Tibial nerve (tissue), 4 donors: ENCODE results near the gene TNFRSF12A. TPM values are rescaled to one million over a fixed set of nuclear protein-coding genes. Genes with fewer than 3 reads are reported as not detected.

Experiments
- DNase-seq, 2 donors: peaks; one replicate each; pipeline ENCODE4 v3.0.0-alpha.2; 2019; ENCODE audit warnings: low spot score in 2 of 2
- H3K27ac ChIP-seq, 4 donors: fragments of 200-600 bp; sonication (generic) in 3 of 4; one replicate each; pipeline ENCODE4 v1.5.1; 2017 to 2019; ENCODE audit warnings: mild to moderate bottlenecking in 1 of 4
- H3K27me3 ChIP-seq, 2 donors: fragments of 200-600 bp; sonication (generic) in 1 of 2; one replicate each; pipeline versions ENCODE4 v1.5.1 to v1.6.0; 2017 to 2019
- H3K36me3 ChIP-seq, 3 donors: fragments of 200-600 bp; sonication (generic); one replicate each; pipeline ENCODE4 v1.5.1; 2018 to 2019
- H3K4me1 ChIP-seq, 4 donors: fragments of 200-600 bp; sonication (generic) in 3 of 4; one replicate each; pipeline ENCODE4 v1.5.1; 2017 to 2019
- H3K4me3 ChIP-seq, 4 donors: fragments of 200-600 bp; sonication (generic) in 3 of 4; one replicate each; pipeline ENCODE4 v1.5.1; 2017 to 2019; ENCODE audit warnings: mild to moderate bottlenecking in 1 of 4, moderate library complexity in 1 of 4
- H3K9me3 ChIP-seq, 4 donors: fragments of 200-600 bp; sonication (generic) in 3 of 4; one replicate each; pipeline ENCODE4 v1.5.1; 2017 to 2019
- EP300 ChIP-seq, 2 donors: sonication (generic); formaldehyde crosslinking; IDR thresholded peaks; one replicate each; pipeline ENCODE4 v1.6.1; 2017; ENCODE audit warnings: antibody characterized with exemption in 2 of 2, mild to moderate bottlenecking in 1 of 2
- POLR2A ChIP-seq, 2 donors: fragments of 450-650 bp; IDR thresholded peaks; one replicate each; pipeline ENCODE4 v1.6.1; 2017; ENCODE audit warnings: antibody characterized with exemption in 2 of 2, mild to moderate bottlenecking in 2 of 2, moderate library complexity in 2 of 2
- WGBS, 2 donors: methylation state at CpG; one replicate each; pipeline ENCODE4 v1.1.5; 2018; 5-methylcytosine and 5-hydroxymethylcytosine counted together
- total RNA-seq, 4 donors: library from RNA; depleted of rRNA; stranded (reverse); fragments of >200 nt; gene quantifications; one replicate each; pipeline ENCODE4 v1.1.0, GENCODE V29; 2016
- TF ChIP-seq, protein P1 (sequence below), 5 experiments: fragments of 200-600 bp in 3 of 5; fragments of 450-650 bp in 2 of 5; sonication (generic) in 3 of 5; IDR thresholded peaks; one replicate each; pipeline ENCODE4 v1.5.1; 2016 to 2019; ENCODE audit warnings: antibody characterized with exemption in 5 of 5, mild to moderate bottlenecking in 3 of 5, moderate library complexity in 2 of 5

Gene TNFRSF12A
- total RNA-seq, 4 donors from 2014 or later, result 2.4 to 47.4 (median 11.5) TPM

DNA sequence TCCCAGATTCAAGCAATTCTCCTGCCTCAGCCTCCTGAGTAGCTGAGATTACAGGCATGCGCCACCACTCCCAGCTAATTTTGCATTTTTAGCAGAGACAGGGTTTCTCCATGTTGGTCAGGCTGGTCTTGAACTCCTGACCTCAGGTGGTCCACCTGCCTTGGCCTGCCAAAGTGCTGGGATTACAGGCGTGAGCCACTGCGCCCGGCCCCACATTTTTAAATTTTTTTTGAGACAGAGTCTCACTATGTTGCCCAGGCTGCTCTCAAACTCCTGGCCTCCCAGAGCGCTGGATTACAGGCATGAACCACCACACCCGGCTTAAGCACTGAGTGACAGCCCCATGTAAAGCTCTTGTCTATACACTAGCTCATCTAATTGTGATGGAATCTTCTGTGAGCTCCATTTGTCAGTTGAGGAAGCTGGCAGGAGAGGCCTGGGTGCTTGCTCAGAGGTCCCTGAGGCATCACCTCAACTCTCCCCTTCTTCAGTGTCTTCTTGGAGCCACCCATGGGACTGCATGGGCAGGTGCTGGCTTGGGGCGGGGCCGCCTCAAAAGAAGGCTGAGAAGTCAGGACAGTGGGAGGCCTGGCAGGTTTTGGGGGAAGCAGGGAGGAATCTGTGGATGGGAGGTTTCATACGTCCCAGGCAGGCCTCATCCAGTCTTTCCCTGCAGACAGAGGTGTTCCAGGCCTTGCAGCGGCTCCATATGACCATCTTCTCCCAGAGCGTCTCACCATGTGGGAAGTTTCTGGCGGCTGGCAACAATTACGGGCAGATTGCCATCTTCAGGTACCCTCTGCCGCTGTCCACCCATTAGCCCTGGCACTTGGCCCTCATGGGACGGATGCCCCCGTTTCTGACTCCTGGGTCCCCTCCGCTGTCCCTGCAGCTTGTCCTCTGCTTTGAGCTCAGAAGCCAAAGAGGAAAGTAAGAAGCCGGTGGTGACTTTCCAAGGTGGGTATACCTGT is 5.1 kb downstream of the TNFRSF12A start:
- no peak overlapping the region for H3K27ac ChIP-seq
- WGBS, 2 donors, result 85 to 96% methylated on average over 18 of the region's 18 CpGs
- TF ChIP-seq, protein P1, sequence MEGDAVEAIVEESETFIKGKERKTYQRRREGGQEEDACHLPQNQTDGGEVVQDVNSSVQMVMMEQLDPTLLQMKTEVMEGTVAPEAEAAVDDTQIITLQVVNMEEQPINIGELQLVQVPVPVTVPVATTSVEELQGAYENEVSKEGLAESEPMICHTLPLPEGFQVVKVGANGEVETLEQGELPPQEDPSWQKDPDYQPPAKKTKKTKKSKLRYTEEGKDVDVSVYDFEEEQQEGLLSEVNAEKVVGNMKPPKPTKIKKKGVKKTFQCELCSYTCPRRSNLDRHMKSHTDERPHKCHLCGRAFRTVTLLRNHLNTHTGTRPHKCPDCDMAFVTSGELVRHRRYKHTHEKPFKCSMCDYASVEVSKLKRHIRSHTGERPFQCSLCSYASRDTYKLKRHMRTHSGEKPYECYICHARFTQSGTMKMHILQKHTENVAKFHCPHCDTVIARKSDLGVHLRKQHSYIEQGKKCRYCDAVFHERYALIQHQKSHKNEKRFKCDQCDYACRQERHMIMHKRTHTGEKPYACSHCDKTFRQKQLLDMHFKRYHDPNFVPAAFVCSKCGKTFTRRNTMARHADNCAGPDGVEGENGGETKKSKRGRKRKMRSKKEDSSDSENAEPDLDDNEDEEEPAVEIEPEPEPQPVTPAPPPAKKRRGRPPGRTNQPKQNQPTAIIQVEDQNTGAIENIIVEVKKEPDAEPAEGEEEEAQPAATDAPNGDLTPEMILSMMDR (IDR thresholded peaks at IDR 0.05), result no peak
- TF ChIP-seq EP300 (IDR thresholded peaks at IDR 0.05) (no peak), POLR2A (IDR thresholded peaks at IDR 0.05) (no peak)
- DNase-seq, result no peak
- no peaks in the 10 kb centered on the region for H3K9me3 ChIP-seq
- H3K36me3 ChIP-seq, result peaks cover 0 to 22% (median 5%) of the 10 kb centered on the region in 3 donors
- H3K27me3 ChIP-seq, result peaks cover 0 to 19% of the 10 kb centered on the region in 2 donors
- peaks cover 0 to 70% (median 42%) of the 10 kb centered on the region in 4 donors for H3K4me1 ChIP-seq
- H3K4me3 ChIP-seq, result no peak overlapping the region

DNA sequence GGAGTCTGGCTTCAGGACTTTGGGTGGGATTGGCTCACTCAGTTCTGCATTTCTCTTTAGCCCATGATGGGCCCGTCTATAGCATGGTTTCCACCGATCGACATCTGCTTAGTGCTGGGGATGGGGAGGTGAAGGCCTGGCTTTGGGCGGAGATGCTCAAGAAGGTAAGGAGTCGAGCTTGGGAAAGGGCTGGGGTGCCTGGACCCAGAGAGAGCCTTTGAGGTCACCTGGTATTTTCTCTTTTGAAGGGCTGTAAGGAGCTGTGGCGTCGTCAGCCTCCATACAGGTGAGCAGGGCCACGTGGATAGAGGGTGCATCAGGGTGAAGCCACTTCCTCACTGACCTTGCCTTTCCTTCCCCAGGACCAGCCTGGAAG is 5.8 kb downstream of the TNFRSF12A start:
- Histone ChIP-seq H3K36me3 (peaks cover 0 to 22% (median 5%) of the 10 kb centered on the region in 3 donors), H3K4me1 (peaks cover 0 to 63% (median 40%) of the 10 kb centered on the region in 4 donors), H3K9me3 (no peaks in the 10 kb centered on the region), H3K27me3 (peaks cover 0 to 25% of the 10 kb centered on the region in 2 donors), H3K4me3 (no peak overlapping the region), H3K27ac (no peak overlapping the region)
- DNase-seq, result no peak
- 92 to 96% methylated on average over 8 of the region's 8 CpGs for WGBS, 2 donors
- TF ChIP-seq POLR2A (IDR thresholded peaks at IDR 0.05), result no peak
- no peak for TF ChIP-seq EP300 (IDR thresholded peaks at IDR 0.05)
- TF ChIP-seq, protein P1 (IDR thresholded peaks at IDR 0.05), result no peak

DNA sequence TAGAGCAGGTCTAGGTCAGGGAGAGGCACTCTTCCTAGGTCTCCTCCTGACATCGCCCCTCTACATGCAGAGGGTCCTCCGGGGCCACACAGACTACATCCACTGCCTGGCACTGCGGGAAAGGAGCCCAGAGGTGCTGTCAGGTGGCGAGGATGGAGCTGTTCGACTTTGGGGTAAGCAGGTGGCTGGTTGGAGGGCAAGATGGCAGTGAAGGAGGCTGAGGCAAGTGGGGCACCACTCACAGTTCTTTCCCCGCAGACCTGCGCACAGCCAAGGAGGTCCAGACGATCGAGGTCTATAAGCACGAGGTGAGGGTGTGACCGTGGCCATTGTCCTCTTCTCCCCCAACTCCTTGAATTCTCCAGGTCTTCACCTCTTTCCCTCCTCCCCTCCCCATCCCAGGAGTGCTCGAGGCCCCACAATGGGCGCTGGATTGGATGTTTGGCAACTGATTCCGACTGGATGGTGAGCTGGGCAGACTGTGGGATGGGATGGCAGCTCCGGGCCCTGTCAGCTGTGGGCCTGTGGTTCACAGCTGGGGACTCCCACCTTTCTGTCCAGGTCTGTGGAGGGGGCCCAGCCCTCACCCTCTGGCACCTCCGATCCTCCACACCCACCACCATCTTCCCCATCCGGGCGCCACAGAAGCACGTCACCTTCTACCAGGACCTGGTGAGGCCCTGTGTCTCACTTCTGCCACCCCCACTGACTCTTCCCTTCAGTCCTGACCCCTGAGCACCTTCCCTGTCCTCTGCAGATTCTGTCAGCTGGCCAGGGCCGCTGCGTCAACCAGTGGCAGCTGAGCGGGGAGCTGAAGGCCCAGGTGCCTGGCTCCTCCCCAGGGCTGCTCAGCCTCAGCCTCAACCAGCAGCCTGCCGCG is 6.7 kb downstream of the TNFRSF12A start:
- Histone ChIP-seq H3K4me3 (no peak overlapping the region), H3K36me3 (peaks cover 0 to 22% (median 5%) of the 10 kb centered on the region in 3 donors), H3K9me3 (no peaks in the 10 kb centered on the region), H3K27ac (no peak overlapping the region), H3K4me1 (peaks cover 0 to 60% (median 33%) of the 10 kb centered on the region in 4 donors), H3K27me3 (peaks cover 0 to 34% of the 10 kb centered on the region in 2 donors)
- 92 to 93% methylated on average over 22 to 24 of the region's 24 CpGs for WGBS, 2 donors
- no peak for DNase-seq
- TF ChIP-seq EP300 (IDR thresholded peaks at IDR 0.05) (no peak), POLR2A (IDR thresholded peaks at IDR 0.05) (no peak)
- TF ChIP-seq, protein P1 (IDR thresholded peaks at IDR 0.05), result no peak

DNA sequence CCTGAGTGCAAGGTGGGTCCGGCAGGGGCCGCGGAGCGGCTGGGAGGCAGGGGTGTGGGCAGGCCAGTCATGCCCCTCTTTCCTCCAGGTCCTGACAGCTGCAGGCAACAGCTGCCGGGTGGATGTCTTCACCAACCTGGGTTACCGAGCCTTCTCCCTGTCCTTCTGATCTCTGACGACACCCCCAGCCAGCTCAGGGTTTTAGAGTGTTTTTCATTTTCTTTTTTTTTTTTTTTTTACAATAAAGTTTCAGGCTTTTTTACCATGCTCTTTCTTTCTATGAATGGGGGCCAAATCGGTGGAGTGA is 7.3 kb downstream of the TNFRSF12A start:
- WGBS, 2 donors, result 86 to 90% methylated on average over 5 to 8 of the region's 8 CpGs
- Histone ChIP-seq H3K27ac (no peak overlapping the region), H3K4me1 (peaks cover 0 to 54% (median 28%) of the 10 kb centered on the region in 4 donors), H3K27me3 (peaks cover 0 to 40% of the 10 kb centered on the region in 2 donors), H3K4me3 (no peak overlapping the region), H3K9me3 (no peaks in the 10 kb centered on the region), H3K36me3 (peaks cover 0 to 22% (median 5%) of the 10 kb centered on the region in 3 donors)
- no peak for DNase-seq
- no peak for TF ChIP-seq POLR2A (IDR thresholded peaks at IDR 0.05)
- TF ChIP-seq EP300 (IDR thresholded peaks at IDR 0.05), result no peak
- TF ChIP-seq, protein P1 (IDR thresholded peaks at IDR 0.05), result no peak
